ENCODE results near the gene CCDC188.

- TF ChIP-seq CTCF (conservative IDR thresholded peaks at IDR 0.05) (no peak), EZH2 (IDR thresholded peaks at IDR 0.05; ENCODE audit: low read depth) (no peak)
Measured at GRCh38 chr22:20140107-20140445, 10.8 kb downstream of the CCDC188 start.
